HG03064 (cell line): ENCODE results near the gene SMARCB1.

ENCODE experiments used
- ATAC-seq: cut with Tn5 transposase; IDR thresholded peaks from one replicate; pipeline ENCODE4 v1.9.1; 2021; ENCODE audit warnings: low read depth; ENCODE audit not compliant: unreplicated experiment

The SMARCB1 gene

DNA sequence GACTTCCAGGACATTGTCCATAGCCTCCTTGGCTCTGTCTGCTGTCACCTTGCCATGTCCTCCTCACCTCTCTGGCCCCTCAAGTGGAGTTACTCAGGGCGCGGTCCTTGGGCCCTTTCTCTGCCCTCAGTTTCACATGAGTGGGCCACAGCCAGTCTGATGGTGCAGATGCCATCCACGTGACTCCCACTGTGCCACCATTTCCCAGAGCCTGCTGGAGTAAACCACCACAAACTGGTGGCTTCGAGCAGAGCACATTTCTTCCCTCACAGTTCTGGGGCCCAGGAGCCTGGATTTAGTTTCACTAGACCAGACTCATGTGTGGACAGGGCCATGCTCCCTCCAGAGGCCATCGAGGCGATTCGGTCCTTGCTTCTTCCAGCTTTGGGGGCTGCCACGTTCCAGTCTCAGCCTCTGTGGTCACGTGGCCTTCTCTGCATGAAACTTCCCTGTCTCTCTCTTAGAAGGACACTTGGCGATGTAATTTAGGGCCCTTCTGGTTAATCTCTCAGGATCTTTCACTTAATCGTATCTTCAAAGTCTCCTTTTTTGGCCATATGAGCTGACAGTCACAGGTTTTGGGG is 14.6 kb downstream of the SMARCB1 start:
- no peak for ATAC-seq

DNA sequence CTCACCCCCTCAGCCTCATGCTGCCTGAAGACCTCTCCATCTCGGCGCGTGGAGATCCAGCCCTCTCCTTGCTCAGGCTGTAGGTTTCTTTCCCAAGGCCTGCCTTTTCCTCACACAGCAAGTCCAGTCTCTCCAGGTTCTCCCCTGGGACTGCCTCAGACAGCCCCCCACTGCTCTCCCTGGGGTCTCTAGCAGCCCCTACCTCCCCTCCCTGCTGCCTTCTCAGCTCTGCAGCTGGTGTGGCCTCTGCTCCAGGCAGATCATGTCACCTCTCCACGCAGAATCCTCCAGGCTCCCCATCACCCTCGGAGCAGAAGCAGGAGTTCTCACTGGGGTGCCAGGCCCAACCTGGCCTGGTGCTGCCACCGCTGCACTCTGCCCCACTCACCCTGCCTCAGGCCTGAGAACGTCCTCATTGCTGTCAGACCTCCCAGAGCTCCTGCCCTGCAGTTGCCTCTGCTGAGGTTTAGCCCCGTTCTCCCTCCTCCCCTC is 15.2 kb downstream of the SMARCB1 start:
- ATAC-seq, result no peak

DNA sequence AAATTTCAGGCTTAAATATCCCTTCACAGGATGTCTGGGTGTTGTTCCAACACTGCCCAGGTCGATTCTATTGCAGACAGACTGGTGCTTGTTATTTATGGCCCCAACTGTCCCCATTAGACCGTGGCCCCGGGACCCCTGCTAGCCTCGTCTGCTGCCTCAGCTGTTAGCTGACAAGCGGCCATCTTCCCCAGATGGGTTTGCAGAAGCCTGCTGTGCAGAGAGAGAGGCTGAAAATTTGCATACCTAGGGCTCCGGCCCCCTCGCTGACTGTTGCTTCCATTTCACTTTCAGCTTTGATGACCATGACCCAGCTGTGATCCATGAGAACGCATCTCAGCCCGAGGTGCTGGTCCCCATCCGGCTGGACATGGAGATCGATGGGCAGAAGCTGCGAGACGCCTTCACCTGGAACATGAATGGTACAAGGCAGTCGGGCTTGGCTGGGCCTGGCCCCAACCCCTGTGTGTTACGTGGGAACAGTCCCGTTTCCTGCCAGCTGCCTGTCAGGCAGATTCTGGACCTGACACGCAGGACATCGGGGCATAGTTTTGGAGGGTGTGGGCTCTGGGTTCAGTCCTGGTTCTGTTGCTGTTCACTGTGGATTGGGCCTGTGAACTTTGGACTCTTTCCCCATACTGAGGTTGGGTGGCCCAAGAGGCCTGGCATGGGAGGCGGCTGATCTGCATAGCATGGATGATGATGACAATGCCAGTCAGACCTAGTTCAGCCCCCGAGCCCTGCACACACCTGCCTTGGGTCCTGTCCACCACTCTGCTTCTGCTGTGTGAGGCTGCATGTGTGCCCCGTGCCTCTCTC is 16.4 kb downstream of the SMARCB1 start:
- ATAC-seq, result no peak

DNA sequence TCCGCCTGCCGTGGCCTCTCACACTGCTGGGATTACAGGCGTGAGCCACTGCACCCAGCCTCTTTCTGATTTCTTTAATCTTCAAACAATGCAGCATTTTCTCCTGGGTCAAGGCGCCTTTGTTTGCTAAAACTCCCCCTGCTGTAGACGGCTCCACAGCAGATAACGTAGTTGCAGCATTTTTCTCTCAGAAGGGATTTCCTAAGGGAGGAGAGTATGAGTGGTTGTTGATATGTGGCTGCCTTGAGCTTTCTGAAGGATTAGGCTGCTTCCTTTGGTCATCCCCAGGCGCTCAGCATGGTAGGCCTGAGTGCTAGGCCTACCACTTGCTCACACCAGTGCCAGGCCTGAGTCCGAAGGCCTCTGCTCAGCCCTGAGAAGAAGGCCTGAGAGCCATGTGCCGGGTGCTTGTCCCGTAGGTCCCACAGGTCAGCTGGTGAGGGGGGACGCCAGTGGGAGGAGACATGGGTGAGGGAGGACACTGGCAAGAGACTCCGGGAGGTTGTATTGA is 18.1 kb downstream of the SMARCB1 start:
- no peak for ATAC-seq

DNA sequence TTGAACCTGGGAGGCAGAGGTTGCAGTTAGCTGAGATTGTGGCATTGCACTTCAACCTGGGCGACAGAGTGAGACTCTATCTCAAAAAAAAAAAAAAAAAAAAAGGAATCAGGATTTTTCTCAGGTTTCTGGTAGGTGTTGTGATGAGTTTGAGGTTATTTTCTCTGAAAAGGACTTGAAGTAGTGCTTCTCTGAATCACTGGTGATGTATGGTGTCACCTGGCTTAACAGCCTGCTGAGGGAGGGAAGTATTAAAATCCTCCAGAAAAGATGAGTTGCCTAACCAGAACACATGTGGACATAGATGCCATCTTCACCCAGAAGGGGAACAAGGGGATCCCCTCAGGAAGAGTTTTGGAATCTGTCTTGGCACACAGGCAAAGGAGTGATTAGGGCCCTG is 20.1 kb downstream of the SMARCB1 start:
- ATAC-seq, result no peak

DNA sequence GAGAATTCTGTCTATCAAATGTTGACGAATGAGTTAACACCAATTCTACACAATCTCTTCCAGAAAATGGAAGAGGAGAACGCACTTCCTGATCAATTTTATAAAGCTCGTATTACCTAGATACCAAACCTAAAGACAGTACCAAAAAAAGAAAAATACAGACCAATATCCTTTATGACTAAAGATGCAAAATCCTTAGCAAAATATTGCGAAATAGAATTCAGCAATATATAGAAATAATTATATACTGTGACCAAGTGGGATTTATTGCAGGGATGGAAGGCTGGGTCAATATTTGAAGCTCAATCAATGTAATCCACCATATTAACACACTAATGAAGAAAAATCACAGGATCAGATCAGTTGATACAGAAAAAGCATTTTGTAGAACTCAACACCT is 25.6 kb downstream of the SMARCB1 start:
- ATAC-seq, result no peak

DNA sequence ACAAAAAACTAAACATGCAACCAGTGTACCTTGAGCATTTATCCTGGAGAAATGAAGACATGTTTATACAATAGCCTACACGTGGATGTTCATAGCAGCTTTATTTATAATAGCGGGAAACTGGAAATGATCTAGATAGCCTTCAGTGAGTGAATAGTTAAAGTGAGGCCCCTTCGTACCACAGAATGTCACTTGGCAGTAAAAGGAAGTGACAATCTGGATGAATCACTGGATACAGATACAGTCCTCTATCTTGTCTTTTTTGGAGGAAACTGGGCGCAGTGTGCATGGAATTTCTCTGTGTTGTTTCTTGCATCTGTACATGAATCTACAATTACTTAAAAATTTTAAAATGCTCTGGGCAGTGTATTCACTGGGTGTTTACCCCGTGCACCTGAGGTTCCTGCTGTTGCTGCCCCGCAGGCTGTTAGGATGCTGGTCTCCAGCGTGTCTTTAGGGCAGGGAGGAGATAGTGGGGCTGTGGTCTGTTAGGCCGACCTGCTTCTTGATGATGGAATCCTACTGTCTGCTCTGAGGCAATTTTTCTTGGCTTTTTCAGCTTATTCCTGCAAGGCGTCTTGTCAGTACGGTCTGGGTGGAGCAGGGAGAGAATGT is 28.9 kb downstream of the SMARCB1 start:
- no peak for ATAC-seq

DNA sequence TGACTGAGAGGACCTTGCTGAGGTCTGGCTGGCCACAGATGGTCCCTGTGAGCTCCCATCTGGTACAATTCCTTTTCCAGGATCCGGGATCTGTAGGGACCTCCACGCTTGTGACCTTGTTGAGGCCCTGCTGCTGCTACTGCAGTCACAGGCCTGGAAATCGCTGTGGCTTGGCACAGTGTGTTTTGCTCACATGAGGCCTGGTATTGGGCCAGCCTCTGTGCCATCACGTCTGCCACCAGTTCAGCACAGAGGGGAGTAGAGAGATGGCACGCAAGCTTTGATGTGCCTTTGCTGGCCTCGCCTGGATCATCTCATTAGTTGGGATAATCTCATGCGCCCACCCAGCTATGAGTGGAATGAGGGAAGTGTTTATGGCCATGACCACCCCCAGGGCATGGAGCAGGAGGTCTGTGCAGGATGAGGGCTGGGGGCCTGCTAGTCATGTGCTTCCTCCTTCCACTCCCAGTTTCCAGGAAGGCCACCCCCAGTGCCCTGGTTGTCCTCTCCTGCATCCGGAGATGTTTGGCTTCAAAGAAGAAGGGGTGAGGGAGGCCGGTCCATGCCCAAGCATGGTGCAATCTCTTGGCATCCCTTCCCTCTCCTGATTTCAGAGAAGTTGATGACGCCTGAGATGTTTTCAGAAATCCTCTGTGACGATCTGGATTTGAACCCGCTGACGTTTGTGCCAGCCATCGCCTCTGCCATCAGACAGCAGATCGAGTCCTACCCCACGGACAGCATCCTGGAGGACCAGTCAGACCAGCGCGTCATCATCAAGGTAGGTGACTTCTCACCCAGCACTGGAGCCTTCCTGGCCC is 29.6 kb downstream of the SMARCB1 start:
- ATAC-seq, result no peak

DNA sequence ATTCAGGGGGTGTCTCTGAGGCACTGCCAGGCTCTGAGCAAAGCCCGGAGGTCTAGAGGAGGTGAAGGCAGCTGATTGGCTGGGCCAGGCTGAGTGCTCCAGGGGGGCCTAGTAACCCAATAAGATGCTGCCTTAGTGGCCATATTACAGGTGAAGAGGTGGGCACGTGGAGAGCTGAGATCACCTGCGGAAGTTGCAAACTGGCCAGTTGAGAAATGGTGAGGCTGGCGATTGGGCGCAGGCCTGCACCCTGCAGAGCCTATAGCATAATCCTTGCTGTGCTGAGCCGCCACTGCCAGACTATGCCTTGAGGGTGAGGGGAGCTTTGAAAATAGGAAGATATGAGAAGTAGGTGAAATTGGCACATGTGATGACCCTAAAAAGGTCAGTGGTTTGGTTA is 30.4 kb downstream of the SMARCB1 start:
- no peak for ATAC-seq

DNA sequence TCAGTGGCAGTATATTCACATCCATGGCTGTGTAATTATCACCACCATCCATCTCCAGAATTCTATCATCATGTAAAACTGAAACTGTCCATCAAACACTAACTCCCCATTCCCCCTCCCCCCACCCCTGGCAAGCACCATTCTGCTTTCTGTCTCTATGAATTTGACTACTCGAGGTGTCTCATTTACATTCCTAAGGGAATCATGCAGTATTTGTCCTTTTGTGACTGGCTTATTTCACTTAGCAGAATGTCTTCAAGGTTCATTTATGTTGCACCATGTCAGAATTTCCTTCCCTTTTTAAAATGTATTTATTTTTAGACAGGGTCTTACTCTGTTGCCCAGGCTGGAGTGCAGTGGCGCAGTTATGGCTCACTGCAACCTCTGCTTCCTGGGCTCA is 31.8 kb downstream of the SMARCB1 start:
- ATAC-seq, result no peak

DNA sequence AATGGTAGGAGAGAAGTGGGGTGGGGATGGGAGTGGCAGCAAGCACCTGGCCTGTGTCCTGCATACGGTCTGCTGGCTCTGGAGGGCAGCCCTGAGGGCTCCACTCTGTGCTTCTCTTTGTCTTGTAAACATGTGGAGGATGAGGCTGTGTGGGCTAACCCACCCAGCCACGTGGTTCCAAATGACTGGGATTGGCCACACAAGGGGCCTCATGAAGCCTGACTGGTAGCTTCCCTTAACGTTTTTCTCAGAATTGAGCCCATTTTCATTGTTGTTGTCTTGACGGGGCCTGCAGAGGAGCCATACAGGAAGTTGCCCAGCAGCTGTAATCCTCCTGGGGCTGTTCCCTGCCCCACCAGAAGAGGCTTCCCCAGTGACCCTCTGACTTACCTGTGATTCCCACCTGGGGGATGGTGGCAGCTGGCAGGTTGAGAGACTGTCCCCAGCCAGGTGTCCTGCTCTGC is 34.0 kb downstream of the SMARCB1 start:
- no peak for ATAC-seq

DNA sequence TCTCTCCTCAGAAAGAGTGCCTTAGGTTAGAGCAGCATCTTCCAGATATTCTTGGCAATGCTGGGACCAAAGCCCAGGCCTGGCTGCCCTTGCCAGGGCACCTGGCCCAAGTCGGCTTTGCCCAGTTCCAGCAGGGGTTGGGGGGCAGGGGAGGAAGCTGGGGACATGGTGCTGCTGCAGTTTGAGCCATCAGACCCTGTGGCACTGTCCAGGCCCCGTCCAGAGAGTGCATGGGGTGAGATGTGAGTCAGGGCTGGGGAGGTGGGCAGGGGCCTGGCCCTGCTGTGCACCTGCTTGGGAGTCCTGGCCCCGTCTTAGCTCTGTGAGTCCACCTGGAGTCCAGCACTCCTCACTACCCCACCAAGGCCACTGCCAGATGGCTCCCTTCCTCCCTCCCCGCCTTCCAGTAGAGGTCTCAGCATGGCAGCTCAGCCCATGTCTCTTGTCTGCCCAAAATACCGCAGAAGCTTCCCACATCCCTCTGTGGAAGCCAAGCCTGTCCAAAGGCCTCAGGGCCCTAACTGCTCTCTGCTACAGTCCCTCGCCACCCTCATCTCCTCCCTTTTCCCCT is 35.4 kb downstream of the SMARCB1 start:
- ATAC-seq, result no peak

DNA sequence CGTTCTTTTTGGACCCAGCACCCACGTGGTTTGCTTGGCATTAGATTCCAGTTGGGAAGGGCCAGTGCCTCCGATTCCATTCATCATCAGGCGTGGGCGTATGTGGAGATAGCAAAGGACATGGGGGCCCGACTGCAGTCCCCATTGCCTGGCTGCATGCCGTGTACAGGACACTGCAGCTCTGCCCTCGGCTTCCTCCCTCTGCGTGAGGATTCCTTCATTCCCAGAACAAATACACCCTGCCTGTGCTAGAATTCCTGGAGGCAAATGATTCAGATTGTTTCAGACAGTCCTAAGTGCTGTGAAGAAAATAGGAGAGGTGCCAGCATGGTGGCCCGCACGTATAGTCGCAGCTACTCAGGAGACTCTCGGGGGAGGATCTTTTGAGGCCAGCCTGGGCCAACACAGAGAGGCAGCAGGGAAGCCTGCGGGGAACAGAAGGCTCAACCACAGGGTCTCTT is 36.6 kb downstream of the SMARCB1 start:
- no peak for ATAC-seq

DNA sequence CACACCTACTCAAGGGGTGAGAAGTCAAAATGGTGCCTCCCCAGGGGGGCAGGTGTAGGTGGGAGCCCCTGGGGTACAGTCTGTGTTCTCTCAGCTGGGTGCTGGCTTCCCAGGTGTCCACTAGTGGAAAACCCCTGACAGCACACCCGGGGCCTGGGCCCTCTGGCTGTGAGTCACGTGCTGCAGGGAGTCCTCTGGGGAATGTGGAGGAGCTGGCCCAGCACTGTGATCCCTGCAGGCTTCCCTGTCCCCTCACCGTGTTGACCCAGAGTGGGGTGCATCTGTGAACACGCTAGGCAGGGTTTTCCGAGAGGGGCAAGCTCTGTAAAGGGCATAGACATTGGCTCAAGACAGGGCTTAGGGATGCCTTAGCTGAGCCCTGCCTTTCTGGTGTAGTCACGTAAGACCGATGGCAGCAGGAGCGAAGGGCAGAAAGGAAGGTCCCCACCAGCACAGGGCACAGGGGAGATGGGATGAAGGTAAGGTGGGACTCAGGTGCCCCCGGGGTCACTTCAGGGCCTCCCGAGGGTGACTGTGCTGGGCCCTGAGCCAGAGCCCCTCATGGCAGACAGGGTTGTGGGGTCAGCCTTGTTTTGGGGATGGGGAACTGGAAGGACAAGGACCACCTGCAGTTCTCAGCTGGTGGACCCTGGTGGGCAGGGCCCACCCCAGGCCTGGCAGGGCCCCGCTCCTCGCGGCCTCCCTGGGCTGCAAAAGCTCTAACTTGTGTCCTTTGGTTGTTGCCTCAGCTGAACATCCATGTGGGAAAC is 37.9 kb downstream of the SMARCB1 start:
- no peak for ATAC-seq

DNA sequence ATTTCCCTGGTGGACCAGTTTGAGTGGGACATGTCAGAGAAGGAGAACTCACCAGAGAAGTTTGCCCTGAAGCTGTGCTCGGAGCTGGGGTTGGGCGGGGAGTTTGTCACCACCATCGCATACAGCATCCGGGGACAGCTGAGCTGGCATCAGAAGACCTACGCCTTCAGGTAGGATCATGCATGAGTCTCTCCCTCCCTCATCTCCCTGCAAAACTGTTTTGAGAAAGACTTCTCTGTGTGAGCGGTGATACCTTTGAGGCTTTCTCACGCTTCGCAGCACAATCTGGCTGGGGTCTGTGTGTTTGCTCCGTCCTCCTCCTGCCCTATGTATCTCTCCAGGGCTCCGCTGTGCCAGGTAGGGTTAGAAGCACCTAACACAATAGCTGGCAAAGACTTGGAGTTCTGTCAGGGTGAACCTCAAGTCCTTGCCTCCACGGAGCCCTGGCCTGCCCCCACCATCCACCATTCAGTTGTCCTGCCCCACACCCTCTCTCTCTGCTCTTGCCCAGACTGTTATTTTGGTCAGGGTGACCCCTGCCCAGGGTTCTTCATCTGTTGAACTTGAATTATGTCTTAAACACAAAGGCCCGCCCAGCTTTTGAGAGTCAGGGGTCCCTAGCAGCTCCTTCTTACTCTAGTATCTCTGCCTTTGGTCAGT is 38.6 kb downstream of the SMARCB1 start:
- no peak for ATAC-seq

DNA sequence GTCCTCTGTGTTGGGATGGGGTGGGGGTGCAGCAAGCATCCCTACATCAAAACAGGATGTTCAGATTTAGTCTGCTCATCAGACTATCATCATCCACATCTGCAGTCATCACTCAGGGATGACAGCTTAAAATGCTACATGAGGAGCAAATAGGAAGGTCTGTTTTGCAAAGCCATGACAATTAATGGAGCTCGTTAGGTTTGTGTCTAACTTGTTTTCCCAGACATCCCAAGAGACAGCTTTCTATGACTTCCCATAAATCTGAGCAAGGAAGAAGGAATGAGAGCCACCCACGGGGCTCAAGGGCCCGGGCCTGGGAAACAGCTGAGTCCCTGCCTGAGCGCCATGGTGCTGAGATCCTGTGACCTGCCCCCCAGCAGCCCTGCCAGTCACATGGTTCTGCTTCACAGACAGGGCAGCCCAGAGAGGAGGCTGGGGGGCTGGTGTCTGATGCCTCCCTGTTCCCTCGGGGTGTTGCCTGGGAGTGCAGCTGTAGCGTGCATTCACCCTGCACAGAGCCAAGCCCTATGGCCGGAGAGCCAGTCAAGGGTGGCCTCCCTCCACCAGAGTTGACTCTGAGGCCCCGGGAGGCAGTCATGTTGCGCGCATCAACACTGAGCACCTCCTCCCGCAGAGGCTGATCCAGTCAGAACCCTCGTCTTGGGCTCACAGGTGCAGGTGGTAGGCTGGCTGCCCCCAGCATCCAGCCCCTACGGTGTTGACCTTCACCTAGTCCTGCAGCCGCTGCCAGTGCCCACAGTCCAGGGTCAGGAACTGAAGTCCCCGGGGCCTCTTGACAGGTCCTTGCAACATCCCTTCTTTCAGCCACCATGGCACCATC is 40.0 kb downstream of the SMARCB1 start:
- ATAC-seq, result no peak

DNA sequence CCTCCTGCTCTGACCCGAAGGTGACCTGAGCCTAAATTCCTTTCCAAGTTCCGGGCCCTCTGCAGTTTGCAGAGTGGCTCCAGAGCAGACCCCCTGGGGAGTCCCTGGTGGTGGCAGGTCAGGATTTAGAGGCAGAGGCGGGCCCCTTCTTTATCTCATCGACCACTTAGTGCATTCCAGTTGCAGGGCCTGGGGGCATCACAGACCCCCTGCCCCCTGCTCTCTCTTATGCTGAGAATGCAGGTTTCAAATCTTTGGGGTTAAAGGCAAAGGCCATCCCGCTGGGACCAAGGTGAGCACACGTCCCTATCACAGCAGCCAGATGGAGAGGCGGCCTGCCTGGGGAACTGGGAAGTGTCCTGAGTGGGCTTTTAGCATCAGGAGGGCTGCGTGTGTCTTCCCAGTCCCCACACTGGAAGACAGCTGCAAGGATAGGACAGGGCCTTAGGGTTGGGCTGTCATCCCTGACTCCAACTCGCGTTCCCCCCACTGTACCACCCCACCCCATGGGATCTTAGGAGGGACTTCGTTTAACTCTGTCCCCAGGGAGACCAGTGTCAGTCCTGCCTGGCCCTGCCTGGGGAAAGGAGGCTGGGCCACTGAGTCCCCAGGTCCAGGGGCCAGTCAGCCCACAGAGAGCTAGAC is 40.7 kb downstream of the SMARCB1 start:
- ATAC-seq, result no peak
